Measurements from ENCODE around the gene XRCC1.

XRCC1 gene

GRCh38 chr19:43584484-43584883 lies 9.2 kb upstream of the XRCC1 start:
- intact Hi-C loops (cut with DNase I): no loop called here
- peak in 1 of 10 donors; percentile 6 for DNase-seq

GRCh38 chr19:43582495-43582894 lies 7.2 kb upstream of the XRCC1 start:
- intact Hi-C loops (cut with DNase I): no loop called here
- no peak for DNase-seq

- DNase-seq: no peak
- intact Hi-C loops (cut with DNase I): no loop called here
Observed at GRCh38 chr19:43581467-43581866, 6.1 kb upstream of the XRCC1 start.

- intact Hi-C loops (cut with DNase I): no loop called here
Observed at GRCh38 chr19:43578787-43579186, 3.5 kb upstream of the XRCC1 start.

DNA sequence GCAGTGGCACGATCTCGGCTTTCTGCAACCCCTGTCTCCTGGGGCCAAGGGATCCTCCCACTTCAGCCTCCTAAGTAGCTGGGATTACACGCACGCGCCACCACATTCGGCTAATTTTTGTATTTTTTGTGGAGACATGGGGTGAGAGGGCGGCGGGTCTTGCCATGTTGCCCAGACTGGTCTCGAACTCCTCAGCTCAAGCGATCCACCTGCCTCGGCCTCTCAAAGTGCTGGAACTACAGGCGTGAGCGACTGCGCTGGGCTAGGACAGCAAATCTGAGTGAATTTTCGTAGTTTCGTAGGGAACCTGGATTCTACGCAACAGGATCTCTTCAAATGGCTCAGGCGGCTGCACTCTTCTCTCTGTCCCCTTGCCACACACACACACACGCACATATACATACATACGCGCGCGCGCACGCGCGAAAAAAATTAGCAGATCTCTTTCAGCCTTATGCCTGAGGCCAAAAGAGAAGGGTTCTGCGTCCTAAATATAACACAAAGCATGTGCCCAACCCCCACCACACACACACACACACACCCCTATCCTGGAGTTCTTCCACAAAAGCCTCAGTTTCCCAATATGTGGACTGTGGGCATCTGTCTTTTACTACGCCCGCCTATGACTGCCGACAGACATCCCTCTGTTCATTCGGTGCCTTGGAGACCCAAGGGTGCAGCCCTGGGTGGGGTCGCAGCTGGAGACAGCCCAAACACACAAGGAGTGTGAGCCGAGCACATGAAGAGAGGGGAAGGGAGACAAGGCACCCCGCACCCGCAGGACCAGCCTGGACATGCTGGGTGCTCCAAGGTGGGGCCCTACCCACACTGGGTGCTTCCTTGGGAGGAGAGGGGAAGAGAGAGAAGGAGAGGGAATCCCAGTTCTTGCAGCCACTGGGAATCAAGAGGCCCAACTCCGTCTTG lies 890 bp upstream of the XRCC1 start:
- DNase-seq: peak in 1 of 10 donors; percentile 84
- intact Hi-C loops (cut with DNase I): loop anchor here (1.0 kb wide), 1 partner anchor 20 kb away; the partner anchor contains the start of genes IRGQ and ZNF576

More at GRCh38 chr19:43578787-43579186, 3.5 kb upstream of the XRCC1 start:
- DNase-seq: peak in 1 of 10 donors; percentile 18

DNA sequence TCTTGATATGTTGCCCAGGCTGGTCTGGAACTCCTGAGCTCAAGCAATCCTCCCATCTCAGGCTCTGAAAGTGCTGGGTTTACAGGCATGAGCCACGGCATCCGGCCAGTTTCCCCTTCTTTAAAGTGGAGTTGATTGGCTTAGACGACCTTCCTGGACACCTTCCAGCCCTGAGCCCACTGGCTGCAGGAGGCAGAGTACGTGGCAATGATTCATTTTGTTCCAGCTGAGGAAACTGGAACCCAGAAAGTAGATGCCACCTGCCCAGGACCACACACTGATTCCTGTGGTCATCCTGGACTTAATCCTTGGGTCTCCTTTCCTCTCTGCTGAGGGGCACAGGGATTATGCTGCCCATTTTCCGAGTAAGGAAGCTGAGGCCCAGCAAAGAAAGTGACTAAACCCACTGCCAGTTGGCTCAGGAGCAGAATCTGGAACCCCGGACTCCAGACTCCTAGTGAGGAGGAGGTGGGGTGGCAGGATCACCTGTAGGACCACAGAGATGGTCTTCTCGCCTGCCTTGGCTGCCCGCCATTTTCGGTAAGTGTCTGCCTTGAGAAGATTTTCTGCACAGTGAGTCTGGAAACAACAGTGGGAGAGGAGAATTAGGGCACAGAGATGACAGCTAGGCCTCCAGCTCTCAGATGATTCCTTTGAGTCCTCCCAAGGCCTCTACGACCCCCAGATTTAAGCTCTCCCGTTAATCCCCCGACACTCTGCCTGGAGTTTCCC lies 737 bp downstream of the XRCC1 start:
- intact Hi-C loops (cut with DNase I): loop anchor here (1.0 kb wide), 1 partner anchor 22 kb away; the partner anchor contains the start of genes IRGQ and ZNF576
- peak in 1 of 10 donors; percentile 37 for DNase-seq

DNA sequence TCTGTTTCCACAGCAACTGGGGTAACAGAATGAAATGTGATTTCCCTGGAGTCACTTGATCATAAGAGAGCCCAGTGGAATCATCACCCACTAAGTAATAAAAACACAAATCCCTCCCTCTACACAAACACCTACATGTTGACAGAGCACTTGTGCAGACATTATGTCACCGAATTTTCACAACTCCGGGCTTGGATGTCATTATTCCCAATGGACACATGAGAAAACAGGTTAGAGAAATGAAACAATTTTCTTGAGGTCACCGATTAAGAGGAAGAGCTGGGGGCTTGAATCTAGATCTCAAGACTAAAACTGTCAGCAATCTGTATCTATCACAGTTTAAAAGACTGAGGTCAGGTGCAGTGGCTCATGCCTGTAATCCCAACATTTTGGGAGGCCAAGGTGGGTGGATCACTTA lies 3.1 kb downstream of the XRCC1 start:
- DNase-seq: no peak
- intact Hi-C loops (cut with DNase I): no loop called here

DNA sequence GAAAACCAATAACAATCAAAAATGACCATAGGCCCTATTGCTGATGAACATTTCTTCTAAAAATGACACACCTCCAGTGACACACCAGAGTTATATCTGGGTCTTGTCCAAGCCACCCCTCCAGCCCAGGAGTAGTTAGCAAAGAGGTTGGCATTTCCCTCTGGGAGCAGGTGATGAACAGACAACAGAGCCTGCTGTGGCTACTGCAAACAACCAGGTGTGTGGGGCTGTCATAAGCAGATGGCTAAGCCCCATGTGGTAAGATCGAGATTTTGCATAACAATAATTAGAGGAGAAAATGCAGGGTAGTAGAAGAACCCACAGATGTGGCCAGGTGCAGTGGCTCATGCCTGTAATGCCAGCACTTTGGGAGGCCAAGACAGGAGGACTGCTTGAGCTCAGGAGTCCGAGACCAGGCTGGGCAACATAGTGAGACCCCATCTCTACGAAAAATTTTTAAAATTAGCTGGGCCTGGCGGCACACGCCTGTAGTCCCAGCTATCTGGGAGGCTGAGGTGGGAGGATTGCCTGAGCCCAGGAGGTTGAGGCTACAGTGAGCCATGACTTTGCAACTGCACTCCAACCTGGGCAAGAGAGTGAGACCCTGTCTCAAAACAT lies 5.0 kb downstream of the XRCC1 start:
- intact Hi-C loops (cut with DNase I): no loop called here
- DNase-seq: peak in 1 of 10 donors; percentile 30

DNA sequence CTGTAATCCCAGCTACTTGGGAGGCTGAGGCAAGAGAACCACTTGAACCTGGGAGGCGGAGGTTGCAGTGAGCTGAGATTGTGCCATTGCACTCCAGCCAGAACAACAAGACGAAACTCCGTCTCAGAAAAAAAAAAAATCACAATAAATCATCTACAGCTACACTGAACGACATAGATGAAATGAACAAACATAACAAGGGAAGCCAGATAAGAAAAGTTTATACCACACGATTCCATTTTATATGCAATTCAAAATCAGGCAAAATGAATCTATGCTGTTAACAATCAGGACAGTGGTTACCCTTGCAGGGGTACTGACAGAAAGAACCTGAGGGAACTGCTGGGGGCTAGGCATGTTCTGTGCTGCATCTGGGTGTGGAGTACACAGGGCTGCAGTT lies 5.7 kb downstream of the XRCC1 start:
- DNase-seq: peak in 1 of 10 donors; percentile 5
- intact Hi-C loops (cut with DNase I): no loop called here

DNA sequence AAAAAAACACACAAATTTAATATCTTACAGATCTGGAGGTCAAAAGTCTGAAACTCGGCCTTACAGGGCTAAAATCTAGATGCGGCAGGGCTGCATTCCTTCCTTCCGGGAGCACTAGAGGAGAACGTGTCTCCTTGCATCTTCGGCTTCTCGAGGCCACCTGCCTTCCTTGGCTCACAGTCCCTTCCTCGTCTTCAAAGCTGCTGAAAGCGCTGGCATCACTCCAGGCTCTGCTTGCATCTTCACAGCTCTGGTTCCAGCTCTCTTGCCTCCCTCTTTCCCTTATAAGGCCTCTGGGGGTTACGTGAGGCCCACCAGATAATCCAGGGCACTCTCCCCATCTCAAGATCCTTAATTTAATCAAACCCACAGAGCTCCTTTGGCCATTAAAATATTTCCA lies 10.5 kb downstream of the XRCC1 start:
- peak in 8 of 10 donors; percentile 39 to 92 (median 64) for DNase-seq
- intact Hi-C loops (cut with DNase I): no loop called here

DNA sequence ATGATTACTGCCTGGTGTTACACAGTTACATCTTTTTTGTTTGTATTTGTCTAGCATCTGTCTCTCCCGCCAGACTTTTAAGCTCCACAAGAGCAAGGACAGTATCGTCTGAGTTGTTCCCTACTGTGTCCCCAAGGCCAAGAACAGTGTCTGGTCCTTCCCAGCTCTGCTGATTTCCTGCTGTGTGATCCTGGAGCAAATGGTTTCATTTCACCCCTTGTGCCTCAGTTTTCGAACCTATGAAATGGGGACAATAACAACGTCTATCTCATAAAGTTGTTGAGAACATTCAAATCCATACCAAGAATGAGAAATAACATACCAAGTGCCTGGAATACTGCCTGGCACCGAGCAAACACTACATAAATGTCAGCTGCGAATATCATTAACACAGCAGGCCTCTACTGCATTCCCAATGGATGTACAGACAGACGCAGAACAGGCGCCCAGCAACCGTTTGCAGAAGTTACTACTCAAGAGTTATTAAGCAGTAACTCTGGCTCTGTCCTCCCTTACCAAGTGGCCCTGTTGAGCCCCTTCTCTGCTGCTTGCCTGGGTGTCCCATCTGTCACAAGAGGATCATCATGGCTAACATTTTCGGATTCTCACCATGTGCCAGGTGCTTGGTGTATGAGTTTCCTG lies 11.4 kb downstream of the XRCC1 start:
- intact Hi-C loops (cut with DNase I): no loop called here
- peak in 1 of 10 donors; percentile 36 for DNase-seq

GRCh38 chr19:43562698-43563241 lies 12.6 kb downstream of the XRCC1 start:
- DNase-seq: peak; percentile 44 to 97 (median 86)
- intact Hi-C loops (cut with DNase I): no loop called here

- intact Hi-C loops (cut with DNase I): no loop called here
- DNase-seq: no peak
Observed at GRCh38 chr19:43562226-43562697, 13.1 kb downstream of the XRCC1 start.

DNA sequence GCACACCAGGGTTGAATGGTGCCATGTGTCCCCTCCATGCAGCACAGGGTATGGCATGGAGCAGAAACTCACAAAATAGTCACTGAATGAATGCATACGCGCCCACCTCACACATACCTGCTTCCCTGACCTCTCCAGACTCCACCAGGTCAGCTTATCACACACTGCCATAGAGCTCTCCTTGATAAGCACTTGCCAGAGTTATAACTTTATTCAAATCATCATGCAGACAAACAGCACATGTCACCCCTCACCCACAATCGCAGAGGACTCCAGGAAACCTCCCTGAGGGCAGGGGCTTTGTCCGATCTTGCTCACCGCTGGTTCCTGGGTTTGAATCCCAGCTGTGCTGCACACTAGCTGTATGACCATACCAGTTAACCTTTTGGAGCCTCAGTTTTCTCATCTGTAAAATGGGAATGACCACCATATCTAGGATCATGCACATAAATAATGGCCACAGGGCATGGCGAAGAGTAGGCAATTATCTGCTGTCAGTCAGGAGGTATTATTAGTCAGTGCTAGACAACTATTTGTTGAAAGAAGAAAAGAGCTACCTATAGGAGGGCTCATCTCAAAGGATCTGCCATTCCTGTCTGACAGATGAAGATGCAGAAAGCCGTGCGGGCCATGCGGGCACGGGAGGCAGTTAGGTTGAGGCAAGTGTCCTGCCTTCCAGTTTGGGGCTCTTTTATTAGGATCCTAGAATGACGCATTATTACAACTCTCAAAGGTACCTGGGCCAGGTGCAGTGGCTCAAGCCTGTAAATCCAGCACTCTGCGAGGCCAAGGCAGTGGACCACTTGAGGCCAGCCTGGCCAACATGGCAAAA lies 14.0 kb downstream of the XRCC1 start:
- intact Hi-C loops (cut with DNase I): no loop called here
- peak in 2 of 10 donors; percentile 31 to 50 for DNase-seq

DNA sequence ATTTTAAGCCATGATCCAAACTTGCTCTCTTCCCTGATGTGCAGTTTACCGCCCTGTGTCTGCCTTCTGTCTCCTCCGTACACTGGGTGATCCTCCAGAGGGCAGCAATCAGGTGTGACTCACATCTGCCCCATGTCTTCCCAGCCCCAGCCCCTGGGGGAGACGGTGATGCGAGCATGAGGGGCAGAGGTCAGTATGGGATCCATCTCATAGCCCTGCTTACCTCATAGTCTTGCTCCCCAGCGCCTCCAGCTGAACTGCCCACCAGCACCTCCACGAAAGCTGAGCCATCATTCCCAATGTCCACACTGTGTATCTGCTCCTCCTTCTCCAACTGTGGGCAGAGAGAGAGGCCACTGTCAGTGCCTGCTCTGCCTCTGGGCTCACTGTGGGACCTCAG lies 14.6 kb downstream of the XRCC1 start:
- intact Hi-C loops (cut with DNase I): no loop called here

GRCh38 chr19:43555185-43555770 lies 20.0 kb downstream of the XRCC1 start:
- DNase-seq: peak; percentile 71 to 96 (median 85)
- intact Hi-C loops (cut with DNase I): loop anchor here (2.0 kb wide), 1 partner anchor 98 kb away; no protein-coding TSS in a partner anchor

More for the DNA sequence above, 14.6 kb downstream of the XRCC1 start:
- DNase-seq: peak in 3 of 10 donors; percentile 35 to 53 (median 45)

DNA sequence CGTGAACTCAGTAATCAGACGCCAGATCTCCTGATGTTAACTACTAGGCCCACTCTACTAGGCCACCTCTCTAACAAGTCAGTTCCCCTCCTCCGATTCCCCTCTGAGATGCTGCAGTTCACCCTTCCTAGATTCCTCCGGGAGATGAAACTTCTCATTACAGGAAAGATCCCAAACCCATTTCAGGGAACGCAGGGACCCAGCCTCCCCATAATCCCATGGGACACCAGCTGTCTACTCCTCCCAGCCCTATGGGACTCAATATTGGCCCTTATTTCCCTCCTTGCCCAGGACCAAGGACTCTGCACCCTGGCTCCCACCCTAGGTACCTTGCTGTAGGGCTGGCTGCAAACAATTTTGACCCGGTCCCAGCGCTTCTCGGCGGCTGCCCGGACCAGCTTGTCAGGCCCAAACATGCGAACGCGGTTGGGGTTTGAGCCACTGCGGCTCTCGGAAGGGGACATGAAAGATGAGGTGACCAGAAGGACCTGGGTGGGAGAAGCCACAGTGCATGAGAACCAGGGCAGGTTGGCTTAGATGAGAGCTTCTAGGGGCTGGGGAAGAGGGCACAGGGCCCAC lies 20.9 kb downstream of the XRCC1 start:
- intact Hi-C loops (cut with DNase I): loop anchor here (2.0 kb wide), 1 partner anchor 98 kb away; no protein-coding TSS in a partner anchor
- DNase-seq: peak in 3 of 10 donors; percentile 31 to 54 (median 53)

DNA sequence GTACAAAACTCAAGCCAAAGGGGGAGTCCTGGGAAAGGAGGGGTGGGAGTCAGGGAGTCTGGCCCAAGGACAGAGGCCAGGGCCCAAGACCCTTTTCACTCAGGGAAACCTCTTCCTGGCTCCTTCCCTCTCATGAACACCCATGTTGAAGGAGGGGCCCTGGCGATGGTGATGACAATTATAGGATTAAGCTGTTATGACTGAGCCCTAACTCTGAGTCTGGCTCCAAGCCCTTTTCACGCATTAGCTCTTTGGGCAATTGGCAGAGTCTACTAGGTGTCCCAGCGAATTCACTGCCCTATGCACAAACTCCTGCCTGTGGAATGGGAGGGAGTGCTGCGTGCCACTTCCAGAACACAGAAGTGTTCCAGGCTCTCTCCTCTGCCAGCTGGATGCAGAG lies 21.7 kb downstream of the XRCC1 start:
- DNase-seq: peak in 1 of 10 donors; percentile 6
- intact Hi-C loops (cut with DNase I): loop anchor here (2.0 kb wide), 1 partner anchor 99 kb away; no protein-coding TSS in a partner anchor
